ENCODE measurements around the gene NF2. TPM values are rescaled to one million over a fixed set of nuclear protein-coding genes. Genes with fewer than 3 reads are reported as not detected.

Gene NF2
- total and polyA plus RNA-seq, 10 of the 15 experiments (the other 5 are each of a cell fraction or from before 2014, with no cell fraction given): 2.2 to 49.8 (median 22.5) TPM

DNA sequence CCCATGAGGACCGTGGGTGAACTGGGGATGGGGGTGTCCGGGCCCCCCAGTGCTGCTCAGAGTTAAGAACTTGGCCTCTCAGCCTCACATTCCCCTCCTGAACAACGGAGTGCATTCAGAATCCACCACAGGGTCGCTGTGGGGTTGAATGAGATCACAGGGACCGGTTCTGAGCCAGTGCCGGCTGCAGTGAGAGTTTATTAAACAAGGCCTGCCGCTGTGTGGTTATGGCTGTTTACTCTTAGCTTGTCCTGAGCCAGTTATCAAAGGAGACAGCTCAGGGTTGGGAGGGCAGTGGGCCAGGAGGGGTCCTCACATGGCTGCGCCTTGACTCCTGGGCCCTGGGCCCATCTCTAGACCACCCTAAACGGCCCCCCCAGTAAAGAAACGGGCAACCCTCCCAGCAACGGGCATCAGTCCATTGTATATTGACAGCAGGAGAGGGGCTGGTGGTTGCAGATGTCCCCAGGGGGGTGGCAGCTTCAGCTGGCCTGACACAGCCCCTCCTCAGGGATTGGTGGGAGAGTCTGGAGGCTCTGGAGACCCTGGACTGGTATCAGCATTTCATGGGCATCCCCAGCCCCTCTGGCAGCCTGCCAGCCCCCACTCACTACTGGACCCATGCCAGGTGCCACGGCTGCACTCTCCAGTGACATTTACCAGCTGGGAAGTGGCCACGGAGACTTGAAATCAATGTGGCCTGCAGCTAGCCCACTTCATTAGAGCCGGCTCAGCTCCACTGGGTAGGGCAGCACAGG lies 101.3 kb downstream of the NF2 start:
- H3K27me3 ChIP-seq (replicated peaks in 1 of 2; ENCODE audit: control insufficient read depth in 2 of 2, insufficient read depth in 2 of 2, low read length in 1 of 2): no peaks in the 10 kb centered on the region
- intact Hi-C loops (cut with micrococcal nuclease; ENCODE audit: unreplicated experiment): no loop called here
- no peak overlapping the region for H3K9ac ChIP-seq (ENCODE audit: control insufficient read depth, insufficient read depth, low read length)
- H4K20me1 ChIP-seq (ENCODE audit: control insufficient read depth, insufficient read depth): no peaks in the 10 kb centered on the region
- ATAC-seq (no peak), FAIRE-seq (no peak), DNase-seq (ENCODE audit: low read depth, low spot score) (no peak)
- no TSS peak for BruUV-seq (replicated peaks)
- no peak overlapping the region for H2AFZ ChIP-seq (ENCODE audit: control insufficient read depth, low read depth, low read length)
- in situ Hi-C loops (cut with MboI): no loop called here
- H3K27ac ChIP-seq (ENCODE audit: control insufficient read depth, insufficient read depth): no peak overlapping the region
- H3K4me3 ChIP-seq: no peak overlapping the region
- no peaks in the 10 kb centered on the region for H3K9me3 ChIP-seq (replicated peaks; ENCODE audit: control insufficient read depth, insufficient read depth, low read length)
- WGBS (ENCODE audit: insufficient coverage, insufficient replicate concordance, low lambda C conversion rate, missing lambda C conversion rate): 13% methylated on average over 14 of the region's 14 CpGs
- ChIA-PET RAD21 (ENCODE audit: unreplicated experiment) (no interaction called here), SMC1A (ENCODE audit: uncharacterized antibody, unreplicated experiment) (no interaction called here), CTCF (no interaction called here), POLR2A (no interaction called here)
- H3K4me1 ChIP-seq (ENCODE audit: control insufficient read depth, insufficient read depth, low read length): 0 out of 2 replicates have a peak, but pooled peaks cover 3% of the 10 kb centered on the region
- H3K4me2 ChIP-seq (ENCODE audit: control insufficient read depth, insufficient read depth): no peak overlapping the region
- H3K79me2 ChIP-seq (ENCODE audit: control insufficient read depth, insufficient read depth, low read length): no peaks in the 10 kb centered on the region
- no peaks in the 10 kb centered on the region for H3K36me3 ChIP-seq (ENCODE audit: control insufficient read depth in 2 of 2, insufficient read depth in 2 of 2, low read length in 1 of 2)
- TF ChIP-seq SREBF2 (IDR thresholded peaks at IDR 0.05; ENCODE audit: low read length) (no peak), PAX5 (IDR thresholded peaks at IDR 0.05; ENCODE audit: borderline replicate concordance, low read depth, low read length) (no peak), HDAC2 (IDR thresholded peaks at IDR 0.05) (no peak), STAT3 (IDR thresholded peaks at IDR 0.05; ENCODE audit: low read depth, low read length) (no peak), FOXM1 (IDR thresholded peaks at IDR 0.05; ENCODE audit: low read depth, low read length) (no peak), ETV6 (conservative IDR thresholded peaks at IDR 0.05 in 1 of 2, IDR thresholded peaks at IDR 0.05 in 1 of 2; ENCODE audit: borderline replicate concordance in 1 of 2, low read depth in 1 of 2) (no peak), STAT1 (conservative IDR thresholded peaks at IDR 0.05) (no peak)
- TF ChIP-seq, protein P1, sequence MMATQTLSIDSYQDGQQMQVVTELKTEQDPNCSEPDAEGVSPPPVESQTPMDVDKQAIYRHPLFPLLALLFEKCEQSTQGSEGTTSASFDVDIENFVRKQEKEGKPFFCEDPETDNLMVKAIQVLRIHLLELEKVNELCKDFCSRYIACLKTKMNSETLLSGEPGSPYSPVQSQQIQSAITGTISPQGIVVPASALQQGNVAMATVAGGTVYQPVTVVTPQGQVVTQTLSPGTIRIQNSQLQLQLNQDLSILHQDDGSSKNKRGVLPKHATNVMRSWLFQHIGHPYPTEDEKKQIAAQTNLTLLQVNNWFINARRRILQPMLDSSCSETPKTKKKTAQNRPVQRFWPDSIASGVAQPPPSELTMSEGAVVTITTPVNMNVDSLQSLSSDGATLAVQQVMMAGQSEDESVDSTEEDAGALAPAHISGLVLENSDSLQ (IDR thresholded peaks at IDR 0.05): no peak
- TF ChIP-seq, protein P2, sequence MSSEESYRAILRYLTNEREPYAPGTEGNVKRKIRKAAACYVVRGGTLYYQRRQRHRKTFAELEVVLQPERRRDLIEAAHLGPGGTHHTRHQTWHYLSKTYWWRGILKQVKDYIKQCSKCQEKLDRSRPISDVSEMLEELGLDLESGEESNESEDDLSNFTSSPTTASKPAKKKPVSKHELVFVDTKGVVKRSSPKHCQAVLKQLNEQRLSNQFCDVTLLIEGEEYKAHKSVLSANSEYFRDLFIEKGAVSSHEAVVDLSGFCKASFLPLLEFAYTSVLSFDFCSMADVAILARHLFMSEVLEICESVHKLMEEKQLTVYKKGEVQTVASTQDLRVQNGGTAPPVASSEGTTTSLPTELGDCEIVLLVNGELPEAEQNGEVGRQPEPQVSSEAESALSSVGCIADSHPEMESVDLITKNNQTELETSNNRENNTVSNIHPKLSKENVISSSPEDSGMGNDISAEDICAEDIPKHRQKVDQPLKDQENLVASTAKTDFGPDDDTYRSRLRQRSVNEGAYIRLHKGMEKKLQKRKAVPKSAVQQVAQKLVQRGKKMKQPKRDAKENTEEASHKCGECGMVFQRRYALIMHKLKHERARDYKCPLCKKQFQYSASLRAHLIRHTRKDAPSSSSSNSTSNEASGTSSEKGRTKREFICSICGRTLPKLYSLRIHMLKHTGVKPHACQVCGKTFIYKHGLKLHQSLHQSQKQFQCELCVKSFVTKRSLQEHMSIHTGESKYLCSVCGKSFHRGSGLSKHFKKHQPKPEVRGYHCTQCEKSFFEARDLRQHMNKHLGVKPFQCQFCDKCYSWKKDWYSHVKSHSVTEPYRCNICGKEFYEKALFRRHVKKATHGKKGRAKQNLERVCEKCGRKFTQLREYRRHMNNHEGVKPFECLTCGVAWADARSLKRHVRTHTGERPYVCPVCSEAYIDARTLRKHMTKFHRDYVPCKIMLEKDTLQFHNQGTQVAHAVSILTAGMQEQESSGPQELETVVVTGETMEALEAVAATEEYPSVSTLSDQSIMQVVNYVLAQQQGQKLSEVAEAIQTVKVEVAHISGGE (CRISPR knock-in tag; IDR thresholded peaks at IDR 0.05): no peak
- TF ChIP-seq, protein P3, sequence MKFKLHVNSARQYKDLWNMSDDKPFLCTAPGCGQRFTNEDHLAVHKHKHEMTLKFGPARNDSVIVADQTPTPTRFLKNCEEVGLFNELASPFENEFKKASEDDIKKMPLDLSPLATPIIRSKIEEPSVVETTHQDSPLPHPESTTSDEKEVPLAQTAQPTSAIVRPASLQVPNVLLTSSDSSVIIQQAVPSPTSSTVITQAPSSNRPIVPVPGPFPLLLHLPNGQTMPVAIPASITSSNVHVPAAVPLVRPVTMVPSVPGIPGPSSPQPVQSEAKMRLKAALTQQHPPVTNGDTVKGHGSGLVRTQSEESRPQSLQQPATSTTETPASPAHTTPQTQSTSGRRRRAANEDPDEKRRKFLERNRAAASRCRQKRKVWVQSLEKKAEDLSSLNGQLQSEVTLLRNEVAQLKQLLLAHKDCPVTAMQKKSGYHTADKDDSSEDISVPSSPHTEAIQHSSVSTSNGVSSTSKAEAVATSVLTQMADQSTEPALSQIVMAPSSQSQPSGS (IDR thresholded peaks at IDR 0.05; ENCODE audit: low read length): no peak
- TF ChIP-seq, protein P4, sequence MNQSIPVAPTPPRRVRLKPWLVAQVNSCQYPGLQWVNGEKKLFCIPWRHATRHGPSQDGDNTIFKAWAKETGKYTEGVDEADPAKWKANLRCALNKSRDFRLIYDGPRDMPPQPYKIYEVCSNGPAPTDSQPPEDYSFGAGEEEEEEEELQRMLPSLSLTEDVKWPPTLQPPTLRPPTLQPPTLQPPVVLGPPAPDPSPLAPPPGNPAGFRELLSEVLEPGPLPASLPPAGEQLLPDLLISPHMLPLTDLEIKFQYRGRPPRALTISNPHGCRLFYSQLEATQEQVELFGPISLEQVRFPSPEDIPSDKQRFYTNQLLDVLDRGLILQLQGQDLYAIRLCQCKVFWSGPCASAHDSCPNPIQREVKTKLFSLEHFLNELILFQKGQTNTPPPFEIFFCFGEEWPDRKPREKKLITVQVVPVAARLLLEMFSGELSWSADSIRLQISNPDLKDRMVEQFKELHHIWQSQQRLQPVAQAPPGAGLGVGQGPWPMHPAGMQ (IDR thresholded peaks at IDR 0.05; ENCODE audit: borderline replicate concordance): no peak
- TF ChIP-seq, protein P5, sequence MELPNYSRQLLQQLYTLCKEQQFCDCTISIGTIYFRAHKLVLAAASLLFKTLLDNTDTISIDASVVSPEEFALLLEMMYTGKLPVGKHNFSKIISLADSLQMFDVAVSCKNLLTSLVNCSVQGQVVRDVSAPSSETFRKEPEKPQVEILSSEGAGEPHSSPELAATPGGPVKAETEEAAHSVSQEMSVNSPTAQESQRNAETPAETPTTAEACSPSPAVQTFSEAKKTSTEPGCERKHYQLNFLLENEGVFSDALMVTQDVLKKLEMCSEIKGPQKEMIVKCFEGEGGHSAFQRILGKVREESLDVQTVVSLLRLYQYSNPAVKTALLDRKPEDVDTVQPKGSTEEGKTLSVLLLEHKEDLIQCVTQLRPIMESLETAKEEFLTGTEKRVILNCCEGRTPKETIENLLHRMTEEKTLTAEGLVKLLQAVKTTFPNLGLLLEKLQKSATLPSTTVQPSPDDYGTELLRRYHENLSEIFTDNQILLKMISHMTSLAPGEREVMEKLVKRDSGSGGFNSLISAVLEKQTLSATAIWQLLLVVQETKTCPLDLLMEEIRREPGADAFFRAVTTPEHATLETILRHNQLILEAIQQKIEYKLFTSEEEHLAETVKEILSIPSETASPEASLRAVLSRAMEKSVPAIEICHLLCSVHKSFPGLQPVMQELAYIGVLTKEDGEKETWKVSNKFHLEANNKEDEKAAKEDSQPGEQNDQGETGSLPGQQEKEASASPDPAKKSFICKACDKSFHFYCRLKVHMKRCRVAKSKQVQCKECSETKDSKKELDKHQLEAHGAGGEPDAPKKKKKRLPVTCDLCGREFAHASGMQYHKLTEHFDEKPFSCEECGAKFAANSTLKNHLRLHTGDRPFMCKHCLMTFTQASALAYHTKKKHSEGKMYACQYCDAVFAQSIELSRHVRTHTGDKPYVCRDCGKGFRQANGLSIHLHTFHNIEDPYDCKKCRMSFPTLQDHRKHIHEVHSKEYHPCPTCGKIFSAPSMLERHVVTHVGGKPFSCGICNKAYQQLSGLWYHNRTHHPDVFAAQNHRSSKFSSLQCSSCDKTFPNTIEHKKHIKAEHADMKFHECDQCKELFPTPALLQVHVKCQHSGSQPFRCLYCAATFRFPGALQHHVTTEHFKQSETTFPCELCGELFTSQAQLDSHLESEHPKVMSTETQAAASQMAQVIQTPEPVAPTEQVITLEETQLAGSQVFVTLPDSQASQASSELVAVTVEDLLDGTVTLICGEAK (IDR thresholded peaks at IDR 0.05; ENCODE audit: borderline replicate concordance): no peak

All from GM12878 (cell line).